ENCODE results near the gene CREM. TPM values are rescaled to one million over a fixed set of nuclear protein-coding genes. Genes with fewer than 3 reads are reported as not detected.

The CREM gene
- total and polyA plus RNA-seq, 2 experiments from 2014 or later: 41.9 to 53.2 TPM

DNA sequence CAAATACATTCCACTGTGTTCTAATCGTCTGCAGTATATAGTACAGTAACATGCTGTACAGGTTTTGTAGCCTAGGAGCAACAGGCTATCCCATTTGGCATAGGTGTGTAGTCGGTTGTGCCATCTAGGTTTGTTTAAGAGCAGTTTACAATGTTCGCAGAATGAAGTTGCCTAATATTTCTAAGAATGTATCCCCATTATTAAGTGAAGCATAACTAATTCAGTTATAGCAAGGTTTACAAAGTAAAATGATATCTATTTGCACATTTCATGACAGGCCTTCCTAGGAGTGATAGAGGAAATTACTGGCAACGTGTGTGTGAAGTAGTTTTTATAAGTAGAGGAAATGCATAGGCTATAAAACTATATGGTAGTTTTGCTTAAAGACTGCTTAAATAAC, 4.0 kb downstream of the CREM start:
- H3K4me3 ChIP-seq: no peak overlapping the region
- no peaks in the 10 kb centered on the region for H3K27me3 ChIP-seq
- no peaks in the 10 kb centered on the region for H3K36me3 ChIP-seq (replicated peaks; ENCODE audit: insufficient read depth, low read depth)
- peaks cover 56% of the 10 kb centered on the region for H3K79me2 ChIP-seq
- H2AFZ ChIP-seq: no peak overlapping the region
- no peaks in the 10 kb centered on the region for H3K9me2 ChIP-seq (replicated peaks; ENCODE audit: insufficient read depth)
- H3K27ac ChIP-seq: no peak overlapping the region
- H3K9me3 ChIP-seq (ENCODE audit: low read depth): no peaks in the 10 kb centered on the region
- no peak for DNase-seq (ENCODE audit: low spot score)
- 72% methylated on average over 4 of the region's 4 CpGs for WGBS (ENCODE audit: low lambda C conversion rate, missing lambda C conversion rate)
- H4K20me1 ChIP-seq (ENCODE audit: insufficient read depth, poor library complexity, severe bottlenecking): peaks cover 6% of the 10 kb centered on the region
- no peak overlapping the region for H3K4me2 ChIP-seq
- TF ChIP-seq EZH2 (IDR thresholded peaks at IDR 0.05; ENCODE audit: borderline replicate concordance): no peak
- no peak for TF ChIP-seq EZH2phosphoT487 (IDR thresholded peaks at IDR 0.05; ENCODE audit: low read depth, severe bottlenecking, unreplicated experiment)
- TF ChIP-seq, protein P1, sequence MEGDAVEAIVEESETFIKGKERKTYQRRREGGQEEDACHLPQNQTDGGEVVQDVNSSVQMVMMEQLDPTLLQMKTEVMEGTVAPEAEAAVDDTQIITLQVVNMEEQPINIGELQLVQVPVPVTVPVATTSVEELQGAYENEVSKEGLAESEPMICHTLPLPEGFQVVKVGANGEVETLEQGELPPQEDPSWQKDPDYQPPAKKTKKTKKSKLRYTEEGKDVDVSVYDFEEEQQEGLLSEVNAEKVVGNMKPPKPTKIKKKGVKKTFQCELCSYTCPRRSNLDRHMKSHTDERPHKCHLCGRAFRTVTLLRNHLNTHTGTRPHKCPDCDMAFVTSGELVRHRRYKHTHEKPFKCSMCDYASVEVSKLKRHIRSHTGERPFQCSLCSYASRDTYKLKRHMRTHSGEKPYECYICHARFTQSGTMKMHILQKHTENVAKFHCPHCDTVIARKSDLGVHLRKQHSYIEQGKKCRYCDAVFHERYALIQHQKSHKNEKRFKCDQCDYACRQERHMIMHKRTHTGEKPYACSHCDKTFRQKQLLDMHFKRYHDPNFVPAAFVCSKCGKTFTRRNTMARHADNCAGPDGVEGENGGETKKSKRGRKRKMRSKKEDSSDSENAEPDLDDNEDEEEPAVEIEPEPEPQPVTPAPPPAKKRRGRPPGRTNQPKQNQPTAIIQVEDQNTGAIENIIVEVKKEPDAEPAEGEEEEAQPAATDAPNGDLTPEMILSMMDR (IDR thresholded peaks at IDR 0.05; ENCODE audit: poor library complexity): no peak
- H3K4me1 ChIP-seq (ENCODE audit: insufficient read depth): peaks cover 11% of the 10 kb centered on the region

DNA sequence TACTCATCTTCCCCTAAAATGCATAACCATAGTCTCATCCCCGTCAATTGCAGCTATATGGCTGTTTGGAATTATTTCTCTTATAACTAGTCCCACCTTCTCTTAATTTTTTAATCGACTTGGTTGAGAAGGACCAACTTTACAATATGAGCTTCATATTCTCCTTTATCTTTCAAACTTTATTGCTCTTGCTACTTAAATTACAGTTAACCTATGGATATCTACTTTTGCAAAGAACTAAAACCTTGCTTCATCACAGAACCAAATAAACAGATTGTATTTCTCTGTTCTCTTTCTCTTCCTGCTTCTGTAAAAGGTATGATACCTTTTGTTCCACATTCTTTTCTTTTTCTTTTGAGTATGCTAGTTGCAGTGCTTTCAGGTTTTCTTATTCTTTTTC, 6.1 kb downstream of the CREM start:
- H2AFZ ChIP-seq: no peak overlapping the region
- H3K4me2 ChIP-seq: no peak overlapping the region
- no peaks in the 10 kb centered on the region for H3K36me3 ChIP-seq (replicated peaks; ENCODE audit: insufficient read depth, low read depth)
- WGBS (ENCODE audit: low lambda C conversion rate, missing lambda C conversion rate): 90% methylated on average over 2 of the region's 2 CpGs
- TF ChIP-seq EZH2 (IDR thresholded peaks at IDR 0.05; ENCODE audit: borderline replicate concordance) (no peak), EZH2phosphoT487 (IDR thresholded peaks at IDR 0.05; ENCODE audit: low read depth, severe bottlenecking, unreplicated experiment) (no peak)
- TF ChIP-seq, protein P1 (IDR thresholded peaks at IDR 0.05; ENCODE audit: poor library complexity): no peak
- H3K79me2 ChIP-seq: peaks cover 65% of the 10 kb centered on the region
- peaks cover 6% of the 10 kb centered on the region for H4K20me1 ChIP-seq (ENCODE audit: insufficient read depth, poor library complexity, severe bottlenecking)
- H3K4me1 ChIP-seq (ENCODE audit: insufficient read depth): peaks cover 9% of the 10 kb centered on the region
- H3K27me3 ChIP-seq: no peaks in the 10 kb centered on the region
- no peaks in the 10 kb centered on the region for H3K9me3 ChIP-seq (ENCODE audit: low read depth)
- DNase-seq (ENCODE audit: low spot score): no peak
- H3K4me3 ChIP-seq: no peak overlapping the region
- H3K27ac ChIP-seq: no peak overlapping the region
- H3K9me2 ChIP-seq (replicated peaks; ENCODE audit: insufficient read depth): no peaks in the 10 kb centered on the region

DNA sequence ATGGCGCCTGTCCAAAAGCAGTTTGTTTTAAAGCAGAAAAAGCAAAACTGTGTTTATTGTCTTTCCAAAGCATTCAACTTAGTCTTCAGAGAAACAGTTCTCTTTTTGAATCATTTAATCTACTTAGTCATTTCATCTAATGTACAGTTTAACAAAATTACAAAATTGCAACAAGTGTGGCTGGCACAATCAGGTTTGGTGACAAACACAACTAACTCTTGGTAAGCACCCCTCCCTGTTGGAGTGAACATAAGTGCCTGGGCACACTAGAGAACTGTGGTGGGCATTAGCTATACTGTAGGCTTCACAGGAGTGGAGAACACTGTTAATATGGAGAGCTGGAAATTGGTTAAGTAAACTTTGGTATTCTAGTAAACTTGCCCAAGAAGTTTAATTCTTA, 6.9 kb downstream of the CREM start:
- Histone ChIP-seq H2AFZ (no peak overlapping the region), H3K4me2 (no peak overlapping the region), H3K36me3 (replicated peaks; ENCODE audit: insufficient read depth, low read depth) (no peaks in the 10 kb centered on the region), H3K9me2 (replicated peaks; ENCODE audit: insufficient read depth) (no peaks in the 10 kb centered on the region), H3K27me3 (no peaks in the 10 kb centered on the region), H3K79me2 (peaks cover 65% of the 10 kb centered on the region), H4K20me1 (ENCODE audit: insufficient read depth, poor library complexity, severe bottlenecking) (peaks cover 6% of the 10 kb centered on the region), H3K27ac (no peak overlapping the region), H3K9me3 (ENCODE audit: low read depth) (no peaks in the 10 kb centered on the region), H3K4me3 (no peak overlapping the region), H3K4me1 (ENCODE audit: insufficient read depth) (peaks cover 4% of the 10 kb centered on the region)
- TF ChIP-seq EZH2phosphoT487 (IDR thresholded peaks at IDR 0.05; ENCODE audit: low read depth, severe bottlenecking, unreplicated experiment): no peak
- no peak for TF ChIP-seq EZH2 (IDR thresholded peaks at IDR 0.05; ENCODE audit: borderline replicate concordance)
- TF ChIP-seq, protein P1 (IDR thresholded peaks at IDR 0.05; ENCODE audit: poor library complexity): no peak
- 100% methylated on average over 1 of the region's 1 CpG for WGBS (ENCODE audit: low lambda C conversion rate, missing lambda C conversion rate)
- DNase-seq (ENCODE audit: low spot score): no peak

DNA sequence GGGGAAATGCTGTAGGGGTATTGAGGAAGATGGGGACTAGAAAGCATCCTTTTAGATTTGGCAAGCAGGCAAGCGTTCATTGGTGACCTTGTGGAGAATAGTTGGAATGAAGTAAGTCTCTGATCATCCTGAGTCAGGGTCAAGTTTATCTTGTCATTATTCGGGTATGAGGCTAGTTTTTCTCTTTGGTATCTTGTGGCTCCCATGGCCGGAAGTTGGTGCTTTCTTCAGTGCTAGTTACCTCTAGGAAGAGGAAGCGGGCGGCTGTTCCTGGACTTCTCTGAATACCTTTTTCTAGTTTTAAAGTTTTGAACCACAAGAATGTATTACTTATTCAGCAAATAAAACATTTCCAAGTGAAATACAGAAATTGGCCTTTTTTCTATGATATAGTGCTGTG, 9.2 kb downstream of the CREM start:
- no peaks in the 10 kb centered on the region for H3K9me2 ChIP-seq (replicated peaks; ENCODE audit: insufficient read depth)
- TF ChIP-seq EZH2phosphoT487 (IDR thresholded peaks at IDR 0.05; ENCODE audit: low read depth, severe bottlenecking, unreplicated experiment) (no peak), EZH2 (IDR thresholded peaks at IDR 0.05; ENCODE audit: borderline replicate concordance) (no peak)
- TF ChIP-seq, protein P1 (IDR thresholded peaks at IDR 0.05; ENCODE audit: poor library complexity): no peak
- no peak for DNase-seq (ENCODE audit: low spot score)
- no peak overlapping the region for H2AFZ ChIP-seq
- H3K4me2 ChIP-seq: no peak overlapping the region
- no peaks in the 10 kb centered on the region for H3K4me1 ChIP-seq (ENCODE audit: insufficient read depth)
- H3K36me3 ChIP-seq (replicated peaks; ENCODE audit: insufficient read depth, low read depth): no peaks in the 10 kb centered on the region
- WGBS (ENCODE audit: low lambda C conversion rate, missing lambda C conversion rate): 92% methylated on average over 5 of the region's 5 CpGs
- no peak overlapping the region for H3K27ac ChIP-seq
- H4K20me1 ChIP-seq (ENCODE audit: insufficient read depth, poor library complexity, severe bottlenecking): peaks cover 3% of the 10 kb centered on the region
- H3K79me2 ChIP-seq: peaks cover 66% of the 10 kb centered on the region
- H3K4me3 ChIP-seq: no peak overlapping the region
- no peaks in the 10 kb centered on the region for H3K27me3 ChIP-seq
- no peaks in the 10 kb centered on the region for H3K9me3 ChIP-seq (ENCODE audit: low read depth)

Data from hepatocyte (in vitro differentiated cells).